Astrocyte (in vitro differentiated cells and primary cell): ENCODE data around the gene TULP3. TPM values are rescaled to one million over a fixed set of nuclear protein-coding genes. Genes with fewer than 3 reads are reported as not detected.

Experiments used
- DNase-seq: peaks from one replicate; pipeline ENCODE4 v3.0.0-alpha.2; 2010; ENCODE audit warnings: low read depth
- FAIRE-seq: peaks from 2 replicates; lab custom pipeline; 2011; peaks lifted over from hg19 to GRCh38; lab: Jason Lieb, UNC
- H2AFZ ChIP-seq: 2 replicates; pipeline ENCODE4 v1.6.0; 2012; ENCODE audit warnings: low read depth, low read length, inconsistent platforms
- H3K27ac ChIP-seq: 2 replicates; pipeline ENCODE4 v1.5.1; 2011; ENCODE audit warnings: low read depth, low read length, inconsistent platforms
- H3K27me3 ChIP-seq: 2 replicates; pipeline ENCODE4 v1.6.0; 2011; ENCODE audit warnings: low read length, inconsistent platforms; ENCODE audit not compliant: insufficient read depth
- H3K36me3 ChIP-seq: 2 replicates; pipeline ENCODE4 v1.5.1; 2011; ENCODE audit warnings: low read length, inconsistent platforms; ENCODE audit not compliant: insufficient read depth
- H3K4me1 ChIP-seq: 2 replicates; pipeline ENCODE4 v1.5.1; 2011; ENCODE audit warnings: low read length, inconsistent platforms; ENCODE audit not compliant: insufficient read depth
- H3K4me2 ChIP-seq: 2 replicates; pipeline ENCODE4 v1.6.0; 2012; ENCODE audit warnings: low read length, inconsistent platforms
- H3K4me3 ChIP-seq: 2 replicates; pipeline ENCODE4 v1.5.1; 2011; ENCODE audit warnings: low read depth, mild to moderate bottlenecking, low read length, inconsistent platforms; ENCODE audit not compliant: insufficient read depth
- H3K79me2 ChIP-seq: 2 replicates; pipeline ENCODE4 v1.6.0; 2012; ENCODE audit warnings: mild to moderate bottlenecking, low read length, inconsistent platforms; ENCODE audit not compliant: insufficient read depth
- H3K9ac ChIP-seq: 2 replicates; pipeline ENCODE4 v1.6.0; 2012; ENCODE audit warnings: mild to moderate bottlenecking, low read length, inconsistent platforms
- H3K9me3 ChIP-seq: 2 replicates; pipeline ENCODE4 v1.5.1; 2012; ENCODE audit warnings: low read depth, mild to moderate bottlenecking, low read length, inconsistent platforms; ENCODE audit not compliant: insufficient read depth
- H4K20me1 ChIP-seq: 2 replicates; pipeline ENCODE4 v1.6.0; 2012; ENCODE audit warnings: low read length, inconsistent platforms; ENCODE audit not compliant: insufficient read depth
- H3K27ac Mint-ChIP-seq: one replicate; pipeline ENCODE4 v1.8.0; 2021; ENCODE audit warnings: mild to moderate bottlenecking, mixed read lengths; ENCODE audit not compliant: unreplicated experiment
- H3K27me3 Mint-ChIP-seq: one replicate; pipeline ENCODE4 v1.8.0; 2021; ENCODE audit warnings: low read depth, mixed read lengths; ENCODE audit not compliant: unreplicated experiment
- H3K36me3 Mint-ChIP-seq: one replicate; pipeline ENCODE4 v1.8.0; 2021; ENCODE audit warnings: low read depth, mixed read lengths; ENCODE audit not compliant: unreplicated experiment
- H3K4me1 Mint-ChIP-seq: one replicate; pipeline ENCODE4 v1.8.0; 2021; ENCODE audit warnings: low read depth, mixed read lengths; ENCODE audit not compliant: unreplicated experiment
- H3K4me3 Mint-ChIP-seq: one replicate; pipeline ENCODE4 v1.8.0; 2021; ENCODE audit warnings: mild to moderate bottlenecking, moderate library complexity, mixed read lengths; ENCODE audit not compliant: unreplicated experiment
- H3K9me3 Mint-ChIP-seq: one replicate; pipeline ENCODE4 v1.8.0; 2021; ENCODE audit warnings: mild to moderate bottlenecking, mixed read lengths; ENCODE audit not compliant: unreplicated experiment
- EZH2 ChIP-seq: IDR thresholded peaks from 2 replicates; pipeline ENCODE4 v1.6.1; 2012; ENCODE audit warnings: mild to moderate bottlenecking, low read length, inconsistent platforms; ENCODE audit not compliant: insufficient read depth
- total RNA-seq: library from RNA; stranded (reverse); gene quantifications from 2 replicates; pipeline ENCODE4 v1.2.1, GENCODE V29; 2021
- TF ChIP-seq, protein P1 (sequence below): IDR thresholded peaks from 2 replicates; pipeline ENCODE4 v1.5.1; 2011; ENCODE audit warnings: low read depth, mild to moderate bottlenecking, inconsistent platforms, low read length, moderate library complexity; ENCODE audit not compliant: insufficient read depth

The TULP3 gene
- total RNA-seq, 1 donor from 2014 or later: 23.6 TPM

DNA sequence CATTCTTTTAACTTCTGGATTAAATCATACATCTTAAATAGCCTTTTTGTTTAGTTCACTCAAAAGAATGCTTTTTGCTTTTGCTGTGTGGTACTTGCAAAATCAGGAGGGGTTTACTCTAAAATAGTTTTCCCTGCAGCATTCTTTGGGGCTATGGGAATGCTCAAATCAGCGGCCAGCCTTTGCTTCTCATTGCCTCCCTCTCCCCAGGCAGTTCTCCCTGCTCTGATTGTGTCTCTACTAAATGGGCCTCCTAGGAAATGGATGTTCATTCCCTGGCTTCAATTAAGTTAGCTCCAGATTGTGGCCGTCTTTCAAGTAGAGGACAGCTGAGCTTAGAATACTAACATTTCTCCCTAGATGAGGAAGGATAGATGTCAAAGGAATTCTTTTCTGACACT is 4.4 kb downstream of the TULP3 start:
- Mint-ChIP-seq H3K9me3 (no peaks in the 10 kb centered on the region), H3K36me3 (peaks cover 2% of the 10 kb centered on the region), H3K4me3 (no peak overlapping the region), H3K27ac (no peak overlapping the region), H3K4me1 (peaks cover 21% of the 10 kb centered on the region), H3K27me3 (no peaks in the 10 kb centered on the region)
- Histone ChIP-seq H3K4me3 (no peak overlapping the region), H3K9me3 (no peaks in the 10 kb centered on the region), H2AFZ (no peak overlapping the region), H3K9ac (no peak overlapping the region), H3K4me1 (peaks cover 10% of the 10 kb centered on the region), H4K20me1 (peaks cover 50% of the 10 kb centered on the region), H3K79me2 (peaks cover 77% of the 10 kb centered on the region), H3K27me3 (no peaks in the 10 kb centered on the region), H3K36me3 (no peaks in the 10 kb centered on the region), H3K27ac (no peak overlapping the region), H3K4me2 (no peak overlapping the region)
- FAIRE-seq: no peak
- DNase-seq: no peak
- TF ChIP-seq, protein P1, sequence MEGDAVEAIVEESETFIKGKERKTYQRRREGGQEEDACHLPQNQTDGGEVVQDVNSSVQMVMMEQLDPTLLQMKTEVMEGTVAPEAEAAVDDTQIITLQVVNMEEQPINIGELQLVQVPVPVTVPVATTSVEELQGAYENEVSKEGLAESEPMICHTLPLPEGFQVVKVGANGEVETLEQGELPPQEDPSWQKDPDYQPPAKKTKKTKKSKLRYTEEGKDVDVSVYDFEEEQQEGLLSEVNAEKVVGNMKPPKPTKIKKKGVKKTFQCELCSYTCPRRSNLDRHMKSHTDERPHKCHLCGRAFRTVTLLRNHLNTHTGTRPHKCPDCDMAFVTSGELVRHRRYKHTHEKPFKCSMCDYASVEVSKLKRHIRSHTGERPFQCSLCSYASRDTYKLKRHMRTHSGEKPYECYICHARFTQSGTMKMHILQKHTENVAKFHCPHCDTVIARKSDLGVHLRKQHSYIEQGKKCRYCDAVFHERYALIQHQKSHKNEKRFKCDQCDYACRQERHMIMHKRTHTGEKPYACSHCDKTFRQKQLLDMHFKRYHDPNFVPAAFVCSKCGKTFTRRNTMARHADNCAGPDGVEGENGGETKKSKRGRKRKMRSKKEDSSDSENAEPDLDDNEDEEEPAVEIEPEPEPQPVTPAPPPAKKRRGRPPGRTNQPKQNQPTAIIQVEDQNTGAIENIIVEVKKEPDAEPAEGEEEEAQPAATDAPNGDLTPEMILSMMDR: no peak
- TF ChIP-seq EZH2: no peak

DNA sequence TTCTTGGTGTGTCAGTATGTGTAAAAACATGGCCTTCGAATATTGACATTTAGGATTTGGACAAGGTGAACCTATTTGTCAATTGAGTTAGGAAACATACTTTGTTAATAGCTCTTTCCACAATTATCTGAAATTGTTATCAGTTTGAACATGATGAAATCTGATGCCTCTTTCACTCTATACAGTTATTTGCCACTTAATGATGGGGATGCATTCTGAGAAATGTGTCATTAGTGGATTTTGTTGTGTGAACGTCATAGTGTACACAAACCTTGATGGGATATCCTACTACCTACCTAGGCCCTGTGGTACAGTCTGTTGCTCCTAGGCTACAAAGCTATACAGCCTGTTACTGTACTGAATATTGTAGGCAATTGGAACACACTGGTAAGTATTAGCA is 4.8 kb downstream of the TULP3 start:
- Histone ChIP-seq H3K27ac (no peak overlapping the region), H3K9ac (no peak overlapping the region), H3K79me2 (peaks cover 82% of the 10 kb centered on the region), H2AFZ (no peak overlapping the region), H4K20me1 (peaks cover 55% of the 10 kb centered on the region), H3K36me3 (no peaks in the 10 kb centered on the region), H3K9me3 (no peaks in the 10 kb centered on the region), H3K4me2 (no peak overlapping the region), H3K27me3 (no peaks in the 10 kb centered on the region), H3K4me3 (no peak overlapping the region), H3K4me1 (peaks cover 6% of the 10 kb centered on the region)
- H3K27ac Mint-ChIP-seq: no peak overlapping the region
- TF ChIP-seq EZH2: no peak
- TF ChIP-seq, protein P1: no peak
- peaks cover 2% of the 10 kb centered on the region for H3K36me3 Mint-ChIP-seq
- H3K4me1 Mint-ChIP-seq: peaks cover 21% of the 10 kb centered on the region
- FAIRE-seq (no peak), DNase-seq (no peak)
- no peaks in the 10 kb centered on the region for H3K9me3 Mint-ChIP-seq
- H3K27me3 Mint-ChIP-seq: no peaks in the 10 kb centered on the region
- H3K4me3 Mint-ChIP-seq: no peak overlapping the region

DNA sequence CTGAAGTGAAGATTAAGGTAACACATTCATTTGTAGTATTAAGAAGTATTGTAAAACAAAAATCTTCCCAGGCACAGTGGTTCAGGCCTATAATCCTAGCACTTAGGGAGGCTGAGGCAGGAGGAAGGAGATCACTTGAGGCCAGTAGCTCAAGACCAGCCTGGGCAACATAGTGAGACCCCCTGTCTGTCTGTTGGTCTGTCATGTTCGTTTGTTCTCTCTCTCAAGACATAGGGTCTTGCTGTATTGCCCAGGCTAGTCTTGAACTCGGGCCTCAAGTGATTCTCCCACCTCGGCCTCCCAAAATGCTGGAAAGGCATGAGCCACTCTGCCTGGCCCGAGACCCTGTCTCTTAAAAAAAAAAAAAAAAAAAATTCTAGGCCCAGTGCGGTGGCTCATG is 6.7 kb downstream of the TULP3 start:
- H2AFZ ChIP-seq: no peak overlapping the region
- TF ChIP-seq, protein P1: no peak
- no peak for TF ChIP-seq EZH2
- H3K36me3 ChIP-seq: no peaks in the 10 kb centered on the region
- Mint-ChIP-seq H3K36me3 (peaks cover 2% of the 10 kb centered on the region), H3K27ac (no peak overlapping the region), H3K27me3 (no peaks in the 10 kb centered on the region), H3K4me3 (no peak overlapping the region), H3K9me3 (no peaks in the 10 kb centered on the region), H3K4me1 (peaks cover 13% of the 10 kb centered on the region)
- peaks cover 82% of the 10 kb centered on the region for H3K79me2 ChIP-seq
- no peak overlapping the region for H3K9ac ChIP-seq
- no peak for DNase-seq
- peaks cover 74% of the 10 kb centered on the region for H4K20me1 ChIP-seq
- H3K27ac ChIP-seq: no peak overlapping the region
- H3K4me3 ChIP-seq: no peak overlapping the region
- peaks cover 6% of the 10 kb centered on the region for H3K4me1 ChIP-seq
- H3K27me3 ChIP-seq: no peaks in the 10 kb centered on the region
- no peak overlapping the region for H3K4me2 ChIP-seq
- no peaks in the 10 kb centered on the region for H3K9me3 ChIP-seq
- no peak for FAIRE-seq
